Keratinocyte (primary cell): Measurements from ENCODE around the gene PRM1.

Experiments
- EZH2 ChIP-seq: IDR thresholded peaks from one replicate; pipeline ENCODE4 v1.6.1; 2012; ENCODE audit warnings: inconsistent platforms, mild to moderate bottlenecking, low read length, moderate library complexity
- TF ChIP-seq, protein P1 (sequence below), 3 experiments: IDR thresholded peaks in 1 of 3; conservative IDR thresholded peaks in 1 of 3; optimal IDR thresholded peaks in 1 of 3; 2 replicates in 2 of 3; 3 replicates in 1 of 3; pipeline versions ENCODE3 to v1.5.1; 2011; ENCODE audit warnings: low read length in 3 of 3, mild to moderate bottlenecking in 3 of 3, moderate library complexity in 2 of 3, control low read depth in 1 of 3, inconsistent platforms in 1 of 3; ENCODE audit not compliant: insufficient read depth in 2 of 3; ENCODE audit errors: extremely low read depth in 1 of 3

DNA sequence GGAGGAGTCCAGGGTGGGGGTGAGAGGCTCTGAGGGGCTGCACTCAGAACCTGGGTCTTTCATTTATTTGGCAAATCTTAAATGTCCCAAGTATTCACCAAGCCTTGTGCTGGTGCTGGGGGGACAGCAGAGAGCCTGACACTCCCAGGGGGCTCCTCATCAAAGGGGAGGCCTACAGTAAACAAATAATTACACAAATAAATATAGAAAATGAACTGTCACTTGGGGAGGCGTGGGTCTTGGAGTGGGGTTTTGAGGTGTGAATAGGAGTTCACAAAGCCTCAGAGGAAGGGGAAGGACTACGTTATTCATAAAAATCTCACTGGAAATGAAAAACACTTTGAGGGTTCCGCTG lies 15.2 kb upstream of the PRM1 start:
- TF ChIP-seq, protein P1, sequence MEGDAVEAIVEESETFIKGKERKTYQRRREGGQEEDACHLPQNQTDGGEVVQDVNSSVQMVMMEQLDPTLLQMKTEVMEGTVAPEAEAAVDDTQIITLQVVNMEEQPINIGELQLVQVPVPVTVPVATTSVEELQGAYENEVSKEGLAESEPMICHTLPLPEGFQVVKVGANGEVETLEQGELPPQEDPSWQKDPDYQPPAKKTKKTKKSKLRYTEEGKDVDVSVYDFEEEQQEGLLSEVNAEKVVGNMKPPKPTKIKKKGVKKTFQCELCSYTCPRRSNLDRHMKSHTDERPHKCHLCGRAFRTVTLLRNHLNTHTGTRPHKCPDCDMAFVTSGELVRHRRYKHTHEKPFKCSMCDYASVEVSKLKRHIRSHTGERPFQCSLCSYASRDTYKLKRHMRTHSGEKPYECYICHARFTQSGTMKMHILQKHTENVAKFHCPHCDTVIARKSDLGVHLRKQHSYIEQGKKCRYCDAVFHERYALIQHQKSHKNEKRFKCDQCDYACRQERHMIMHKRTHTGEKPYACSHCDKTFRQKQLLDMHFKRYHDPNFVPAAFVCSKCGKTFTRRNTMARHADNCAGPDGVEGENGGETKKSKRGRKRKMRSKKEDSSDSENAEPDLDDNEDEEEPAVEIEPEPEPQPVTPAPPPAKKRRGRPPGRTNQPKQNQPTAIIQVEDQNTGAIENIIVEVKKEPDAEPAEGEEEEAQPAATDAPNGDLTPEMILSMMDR (optimal IDR thresholded peaks at IDR 0.05 in 1 of 3, IDR thresholded peaks at IDR 0.05 in 1 of 3, conservative IDR thresholded peaks at IDR 0.05 in 1 of 3; ENCODE audit: extremely low read depth in 1 of 3, insufficient read depth in 2 of 3, low read length in 3 of 3) = no peak
- TF ChIP-seq EZH2 = no peak
